HFF-Myc (cell line): ENCODE results near the gene SPTLC3.

Source experiments
- DNase-seq: peaks from one replicate; pipeline ENCODE4 v3.0.0-alpha.2; 2011; ENCODE audit warnings: low read depth; ENCODE audit errors: extremely low read depth
- H3K4me3 ChIP-seq: replicated peaks from 2 replicates; pipeline ENCODE4 v1.5.1; 2011; ENCODE audit warnings: low read depth, mild to moderate bottlenecking, control low read depth, low read length
- CTCF ChIP-seq: IDR thresholded peaks from 2 replicates; pipeline ENCODE4 v1.5.1; 2012; ENCODE audit warnings: mild to moderate bottlenecking, low read depth, low read length, control low read depth; ENCODE audit errors: missing control alignments

The SPTLC3 gene

DNA sequence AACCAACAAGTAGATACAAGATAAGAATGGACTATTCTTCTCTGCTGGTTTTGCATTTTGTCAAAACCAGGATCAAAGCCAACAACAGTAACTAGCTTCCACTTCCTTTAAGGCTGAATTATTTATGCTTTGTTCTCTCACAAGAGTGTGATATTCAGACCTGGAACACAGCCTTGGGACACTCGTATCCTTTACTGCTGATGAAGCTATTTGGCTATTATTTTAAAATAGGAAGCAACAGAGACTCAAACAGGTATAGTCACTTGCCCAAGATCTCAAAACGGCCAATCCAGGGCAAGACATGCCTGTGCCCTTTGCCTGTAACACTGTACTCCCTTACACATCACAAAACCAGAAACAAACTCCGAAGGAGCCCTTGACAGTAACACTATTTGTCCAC, 19.9 kb downstream of the SPTLC3 start:
- no peak for DNase-seq
- TF ChIP-seq CTCF, result no peak

DNA sequence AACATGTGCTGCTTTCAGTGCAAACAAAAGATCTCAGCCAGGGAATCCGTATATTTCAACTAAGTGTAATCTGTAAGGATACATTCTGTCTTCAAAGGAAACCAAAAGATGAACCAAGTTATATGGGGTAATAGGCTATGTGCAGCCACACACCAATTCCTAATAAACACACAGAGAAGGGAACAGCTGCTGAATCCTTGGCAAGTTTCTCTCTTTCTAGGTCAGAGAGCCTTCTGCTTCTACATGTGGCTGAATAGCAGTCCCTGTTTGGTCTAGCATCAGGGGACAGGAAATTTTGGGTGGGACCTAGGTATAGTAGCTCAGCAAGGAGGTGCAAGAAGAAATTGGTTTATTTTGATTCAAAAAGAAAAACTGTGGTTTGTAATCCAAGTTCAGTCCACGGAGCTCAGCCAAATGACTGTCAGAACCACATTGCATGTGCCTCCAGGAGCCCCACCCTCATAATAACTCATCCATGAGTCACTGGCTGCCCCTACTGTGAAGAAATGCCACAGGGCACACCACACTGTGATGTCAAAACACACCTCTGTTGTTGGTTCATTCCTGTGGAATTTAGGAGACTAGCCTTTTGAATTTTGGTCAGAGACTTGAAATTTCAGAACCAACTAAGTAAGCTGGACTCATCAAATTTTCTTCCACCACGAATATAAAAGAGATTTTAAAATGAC, 21.1 kb downstream of the SPTLC3 start:
- DNase-seq, result peak; percentile 77
- TF ChIP-seq CTCF, result no peak
- no peak overlapping the region for H3K4me3 ChIP-seq

More for the DNA sequence above, 19.9 kb downstream of the SPTLC3 start:
- no peak overlapping the region for H3K4me3 ChIP-seq

GRCh38 chr20:13031751-13032150, 23.0 kb downstream of the SPTLC3 start:
- TF ChIP-seq CTCF, result no peak
- H3K4me3 ChIP-seq, result no peak overlapping the region
- no peak for DNase-seq

GRCh38 chr20:13034115-13034514, 25.3 kb downstream of the SPTLC3 start:
- no peak overlapping the region for H3K4me3 ChIP-seq
- no peak for TF ChIP-seq CTCF
- DNase-seq, result no peak

DNA sequence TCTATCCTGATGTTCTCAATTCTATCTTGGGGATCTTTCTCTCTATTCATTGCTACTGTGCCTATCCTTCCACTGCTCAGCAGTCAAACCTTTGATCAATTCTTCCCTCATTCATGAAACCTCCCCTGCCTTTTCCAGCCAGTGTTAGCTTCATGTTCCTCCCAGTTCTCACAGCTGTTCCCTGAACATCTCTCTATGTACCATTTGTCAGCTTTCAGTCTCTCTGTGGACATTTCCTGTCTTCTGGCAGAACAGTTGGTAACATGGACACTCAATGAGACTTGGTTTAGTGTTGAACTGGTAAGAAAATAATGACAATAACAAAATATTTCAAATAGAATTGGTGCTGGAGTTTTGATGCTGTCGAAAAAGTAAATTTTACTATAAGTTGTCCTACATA, 26.2 kb downstream of the SPTLC3 start:
- no peak overlapping the region for H3K4me3 ChIP-seq
- no peak for DNase-seq
- no peak for TF ChIP-seq CTCF

GRCh38 chr20:13035399-13036152, 26.8 kb downstream of the SPTLC3 start:
- DNase-seq, result no peak
- no peak for TF ChIP-seq CTCF
- H3K4me3 ChIP-seq, result no peak overlapping the region
